ENCODE measurements around the gene MAML1. TPM values are rescaled to one million over a fixed set of nuclear protein-coding genes. Genes with fewer than 3 reads are reported as not detected.

MAML1 gene
- total and polyA plus RNA-seq, 4 donors: 10.8 to 30.4 (median 22.9) TPM

- peaks cover 25% of the 10 kb centered on the region for H3K36me3 ChIP-seq (ENCODE audit: control insufficient read depth, insufficient read depth, low read length)
- H3K9me3 ChIP-seq (ENCODE audit: control insufficient read depth, insufficient read depth, low read length): no peaks in the 10 kb centered on the region
- WGBS (ENCODE audit: insufficient coverage): 4% methylated on average over 11 of the region's 19 CpGs
- peak overlapping the region; percentile 84 for H3K27ac ChIP-seq (ENCODE audit: low read depth, low read length)
- H3K4me3 ChIP-seq (ENCODE audit: low read depth, low read length): peak overlapping the region; percentile 83
- H3K27me3 ChIP-seq (ENCODE audit: control insufficient read depth, insufficient read depth, low read length): no peaks in the 10 kb centered on the region
- H3K4me1 ChIP-seq (ENCODE audit: control insufficient read depth, insufficient read depth, low read length): peaks cover 17% of the 10 kb centered on the region
- DNase-seq (ENCODE audit: low read depth in 4 of 6, low spot score in 6 of 6): peak in 3 of 6 donors; percentile 2 to 29 (median 3)
Observed at GRCh38 chr5:179699616-179700237, 32.9 kb upstream of the MAML1 start.

- no peak for DNase-seq (ENCODE audit: low read depth in 4 of 6, low spot score in 6 of 6)
- no peaks in the 10 kb centered on the region for H3K27me3 ChIP-seq (ENCODE audit: control insufficient read depth, insufficient read depth, low read length)
- H3K36me3 ChIP-seq (ENCODE audit: control insufficient read depth, insufficient read depth, low read length): peaks cover 29% of the 10 kb centered on the region
- WGBS (ENCODE audit: insufficient coverage): 40% methylated on average over 1 of the region's 7 CpGs
- no peak overlapping the region for H3K27ac ChIP-seq (ENCODE audit: low read depth, low read length)
- H3K4me3 ChIP-seq (ENCODE audit: low read depth, low read length): peak overlapping the region; percentile 83
- H3K9me3 ChIP-seq (ENCODE audit: control insufficient read depth, insufficient read depth, low read length): no peaks in the 10 kb centered on the region
- H3K4me1 ChIP-seq (ENCODE audit: control insufficient read depth, insufficient read depth, low read length): peaks cover 17% of the 10 kb centered on the region
Observed at GRCh38 chr5:179700401-179700918, 32.2 kb upstream of the MAML1 start.

GRCh38 chr5:179716286-179716685 lies 16.3 kb upstream of the MAML1 start:
- Histone ChIP-seq H3K36me3 (ENCODE audit: control insufficient read depth, insufficient read depth, low read length) (peaks cover 76% of the 10 kb centered on the region), H3K27ac (ENCODE audit: low read depth, low read length) (no peak overlapping the region), H3K27me3 (ENCODE audit: control insufficient read depth, insufficient read depth, low read length) (no peaks in the 10 kb centered on the region), H3K4me3 (ENCODE audit: low read depth, low read length) (no peak overlapping the region), H3K4me1 (ENCODE audit: control insufficient read depth, insufficient read depth, low read length) (no peaks in the 10 kb centered on the region), H3K9me3 (ENCODE audit: control insufficient read depth, insufficient read depth, low read length) (no peaks in the 10 kb centered on the region)
- WGBS (ENCODE audit: insufficient coverage): 100% methylated on average over 1 of the region's 1 CpG
- no peak for DNase-seq (ENCODE audit: low read depth in 4 of 6, low spot score in 6 of 6)

- H3K4me3 ChIP-seq (ENCODE audit: low read depth, low read length): no peak overlapping the region
- DNase-seq (ENCODE audit: low read depth in 4 of 6, low spot score in 6 of 6): no peak
- H3K27me3 ChIP-seq (ENCODE audit: control insufficient read depth, insufficient read depth, low read length): no peaks in the 10 kb centered on the region
- H3K4me1 ChIP-seq (ENCODE audit: control insufficient read depth, insufficient read depth, low read length): no peaks in the 10 kb centered on the region
- 88% methylated on average over 1 of the region's 2 CpGs for WGBS (ENCODE audit: insufficient coverage)
- no peak overlapping the region for H3K27ac ChIP-seq (ENCODE audit: low read depth, low read length)
- peaks cover 68% of the 10 kb centered on the region for H3K36me3 ChIP-seq (ENCODE audit: control insufficient read depth, insufficient read depth, low read length)
- H3K9me3 ChIP-seq (ENCODE audit: control insufficient read depth, insufficient read depth, low read length): no peaks in the 10 kb centered on the region
Observed at GRCh38 chr5:179720222-179720621, 12.4 kb upstream of the MAML1 start.

- no peak for DNase-seq (ENCODE audit: low read depth in 4 of 6, low spot score in 6 of 6)
- WGBS (ENCODE audit: insufficient coverage): 100% methylated on average over 1 of the region's 4 CpGs
- no peaks in the 10 kb centered on the region for H3K27me3 ChIP-seq (ENCODE audit: control insufficient read depth, insufficient read depth, low read length)
- H3K4me1 ChIP-seq (ENCODE audit: control insufficient read depth, insufficient read depth, low read length): no peaks in the 10 kb centered on the region
- H3K36me3 ChIP-seq (ENCODE audit: control insufficient read depth, insufficient read depth, low read length): peaks cover 58% of the 10 kb centered on the region
- H3K27ac ChIP-seq (ENCODE audit: low read depth, low read length): no peak overlapping the region
- no peak overlapping the region for H3K4me3 ChIP-seq (ENCODE audit: low read depth, low read length)
- no peaks in the 10 kb centered on the region for H3K9me3 ChIP-seq (ENCODE audit: control insufficient read depth, insufficient read depth, low read length)
Observed at GRCh38 chr5:179724163-179724562, 8.5 kb upstream of the MAML1 start.

GRCh38 chr5:179727106-179727505 lies 5.5 kb upstream of the MAML1 start:
- Histone ChIP-seq H3K36me3 (ENCODE audit: control insufficient read depth, insufficient read depth, low read length) (peaks cover 38% of the 10 kb centered on the region), H3K9me3 (ENCODE audit: control insufficient read depth, insufficient read depth, low read length) (no peaks in the 10 kb centered on the region), H3K27me3 (ENCODE audit: control insufficient read depth, insufficient read depth, low read length) (no peaks in the 10 kb centered on the region), H3K27ac (ENCODE audit: low read depth, low read length) (no peak overlapping the region), H3K4me3 (ENCODE audit: low read depth, low read length) (no peak overlapping the region), H3K4me1 (ENCODE audit: control insufficient read depth, insufficient read depth, low read length) (peaks cover 4% of the 10 kb centered on the region)
- DNase-seq (ENCODE audit: low read depth in 4 of 6, low spot score in 6 of 6): no peak
- WGBS (ENCODE audit: insufficient coverage): 96% methylated on average over 5 of the region's 6 CpGs

GRCh38 chr5:179729303-179729702 lies 3.3 kb upstream of the MAML1 start:
- H3K4me3 ChIP-seq (ENCODE audit: low read depth, low read length): no peak overlapping the region
- H3K27me3 ChIP-seq (ENCODE audit: control insufficient read depth, insufficient read depth, low read length): no peaks in the 10 kb centered on the region
- H3K27ac ChIP-seq (ENCODE audit: low read depth, low read length): no peak overlapping the region
- DNase-seq (ENCODE audit: low read depth in 4 of 6, low spot score in 6 of 6): no peak
- peaks cover 4% of the 10 kb centered on the region for H3K4me1 ChIP-seq (ENCODE audit: control insufficient read depth, insufficient read depth, low read length)
- H3K36me3 ChIP-seq (ENCODE audit: control insufficient read depth, insufficient read depth, low read length): peaks cover 27% of the 10 kb centered on the region
- no CpG with 5 or more reads among the region's 4 CpGs for WGBS (ENCODE audit: insufficient coverage)
- no peaks in the 10 kb centered on the region for H3K9me3 ChIP-seq (ENCODE audit: control insufficient read depth, insufficient read depth, low read length)

- peaks cover 23% of the 10 kb centered on the region for H3K36me3 ChIP-seq (ENCODE audit: control insufficient read depth, insufficient read depth, low read length)
- WGBS (ENCODE audit: insufficient coverage): no CpG with 5 or more reads among the region's 3 CpGs
- no peaks in the 10 kb centered on the region for H3K27me3 ChIP-seq (ENCODE audit: control insufficient read depth, insufficient read depth, low read length)
- H3K27ac ChIP-seq (ENCODE audit: low read depth, low read length): no peak overlapping the region
- no peak overlapping the region for H3K4me3 ChIP-seq (ENCODE audit: low read depth, low read length)
- peaks cover 8% of the 10 kb centered on the region for H3K4me1 ChIP-seq (ENCODE audit: control insufficient read depth, insufficient read depth, low read length)
- DNase-seq (ENCODE audit: low read depth in 4 of 6, low spot score in 6 of 6): no peak
- H3K9me3 ChIP-seq (ENCODE audit: control insufficient read depth, insufficient read depth, low read length): no peaks in the 10 kb centered on the region
Observed at GRCh38 chr5:179729727-179730126, 2.9 kb upstream of the MAML1 start.

GRCh38 chr5:179730356-179730755 lies 2.3 kb upstream of the MAML1 start:
- H3K36me3 ChIP-seq (ENCODE audit: control insufficient read depth, insufficient read depth, low read length): peaks cover 17% of the 10 kb centered on the region
- peaks cover 14% of the 10 kb centered on the region for H3K4me1 ChIP-seq (ENCODE audit: control insufficient read depth, insufficient read depth, low read length)
- no peak overlapping the region for H3K27ac ChIP-seq (ENCODE audit: low read depth, low read length)
- H3K27me3 ChIP-seq (ENCODE audit: control insufficient read depth, insufficient read depth, low read length): no peaks in the 10 kb centered on the region
- H3K9me3 ChIP-seq (ENCODE audit: control insufficient read depth, insufficient read depth, low read length): no peaks in the 10 kb centered on the region
- DNase-seq (ENCODE audit: low read depth in 4 of 6, low spot score in 6 of 6): no peak
- no CpG with 5 or more reads among the region's 3 CpGs for WGBS (ENCODE audit: insufficient coverage)
- H3K4me3 ChIP-seq (ENCODE audit: low read depth, low read length): no peak overlapping the region

GRCh38 chr5:179730852-179731251 lies 1.8 kb upstream of the MAML1 start:
- Histone ChIP-seq H3K27ac (ENCODE audit: low read depth, low read length) (no peak overlapping the region), H3K36me3 (ENCODE audit: control insufficient read depth, insufficient read depth, low read length) (peaks cover 14% of the 10 kb centered on the region), H3K4me3 (ENCODE audit: low read depth, low read length) (no peak overlapping the region), H3K4me1 (ENCODE audit: control insufficient read depth, insufficient read depth, low read length) (peaks cover 14% of the 10 kb centered on the region), H3K9me3 (ENCODE audit: control insufficient read depth, insufficient read depth, low read length) (no peaks in the 10 kb centered on the region), H3K27me3 (ENCODE audit: control insufficient read depth, insufficient read depth, low read length) (no peaks in the 10 kb centered on the region)
- WGBS (ENCODE audit: insufficient coverage): 92% methylated on average over 2 of the region's 3 CpGs
- no peak for DNase-seq (ENCODE audit: low read depth in 4 of 6, low spot score in 6 of 6)

Measured in spinal cord (tissue), 10 donors.